H4 (cell line): ENCODE results near the gene KIF9. TPM values are rescaled to one million over a fixed set of nuclear protein-coding genes. Genes with fewer than 3 reads are reported as not detected.
"Not testable (repeated sequence)": the region's sequence is repeated elsewhere in the genome, so short reads cannot be mapped to it uniquely, and the experiment has no call there.

Experiments
- DNase-seq: peaks from one replicate; pipeline ENCODE4 v3.0.0-alpha.2; 2015; ENCODE audit warnings: low spot score
- total RNA-seq: library from RNA; depleted of rRNA; stranded (reverse); fragments of >200 nt; shearing (Covaris generic); gene quantifications from 2 replicates; pipeline ENCODE4 v1.2.3, GENCODE V29; 2014

The KIF9 gene
- total RNA-seq, 1 experiment from 2014 or later: 5.3 TPM

DNA sequence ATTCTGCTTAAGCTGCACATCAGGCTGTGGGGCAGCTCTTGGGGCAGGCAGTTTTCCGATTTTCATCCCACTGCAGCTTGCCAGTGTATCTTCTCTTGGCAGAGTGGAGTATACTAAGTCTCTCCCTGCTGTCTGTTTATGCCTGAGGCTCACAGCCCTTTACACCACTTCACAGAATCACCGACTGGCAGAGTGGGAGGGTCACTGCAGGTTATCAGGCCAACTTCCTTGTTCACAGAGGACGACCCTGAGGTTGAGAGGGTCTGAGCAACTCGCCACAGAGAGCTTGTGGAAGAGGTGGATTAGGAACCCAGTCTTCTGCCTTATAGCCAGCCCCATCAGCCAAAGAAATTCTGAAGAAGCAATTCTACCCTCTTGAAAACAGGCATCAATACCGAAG lies 30.9 kb downstream of the KIF9 start:
- DNase-seq: no peak

GRCh38 chr3:47251085-47251484 lies 31.5 kb downstream of the KIF9 start:
- DNase-seq: not testable (repeated sequence)

- no peak for DNase-seq
These were observed 32.1 kb downstream of the KIF9 start for GRCh38 chr3:47250309-47251060.

- DNase-seq: no peak
These were observed 35.2 kb downstream of the KIF9 start for GRCh38 chr3:47247131-47248064.

DNA sequence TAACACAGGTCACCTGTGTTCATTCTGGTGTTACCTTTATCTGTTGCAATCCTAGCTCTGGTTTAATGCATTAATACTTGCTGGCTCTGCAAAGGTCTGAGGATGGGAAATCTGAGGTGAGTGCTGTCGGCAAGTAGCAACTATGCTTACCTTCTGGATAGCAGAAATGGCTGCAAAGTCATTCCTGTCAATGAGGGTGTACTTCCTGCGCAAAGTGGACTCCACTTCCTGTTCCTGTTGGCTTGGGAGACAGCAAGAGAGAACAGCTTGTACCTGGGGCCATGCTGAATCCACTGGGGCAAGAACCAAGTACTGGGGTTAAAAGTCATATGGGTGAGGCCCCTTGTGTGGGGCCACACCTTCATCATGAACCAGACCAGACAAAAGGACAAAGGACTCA lies 37.3 kb downstream of the KIF9 start:
- DNase-seq: no peak

GRCh38 chr3:47244531-47245100 lies 38.0 kb downstream of the KIF9 start:
- no peak for DNase-seq

- DNase-seq: no peak
These were observed 39.0 kb downstream of the KIF9 start for GRCh38 chr3:47243419-47244147.

- DNase-seq: no peak
These were observed 42.7 kb downstream of the KIF9 start for GRCh38 chr3:47239929-47240328.

- no peak for DNase-seq
These were observed 44.6 kb downstream of the KIF9 start for GRCh38 chr3:47238017-47238416.

DNA sequence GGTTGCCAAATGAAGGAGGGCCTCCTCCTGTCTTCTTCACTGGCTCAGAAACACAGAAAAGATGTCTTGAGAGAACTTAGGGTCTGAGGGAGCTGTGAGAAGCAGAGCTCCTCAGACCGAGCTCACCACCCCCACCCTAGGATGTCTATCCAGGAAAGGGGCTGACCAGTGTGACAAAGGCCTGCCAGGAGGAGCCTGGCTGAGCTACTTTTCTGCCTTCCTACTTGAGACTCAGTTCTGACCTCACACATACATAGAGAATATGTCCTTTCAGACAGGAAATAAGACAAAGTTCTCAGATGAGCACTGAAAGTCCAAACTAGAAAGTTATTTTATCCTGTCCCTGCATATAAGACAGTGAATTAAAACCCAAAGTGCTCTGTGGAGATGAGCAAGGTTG lies 54.5 kb downstream of the KIF9 start:
- no peak for DNase-seq

GRCh38 chr3:47227678-47228077 lies 54.9 kb downstream of the KIF9 start:
- no peak for DNase-seq

- DNase-seq: no peak
These were observed 57.2 kb downstream of the KIF9 start for GRCh38 chr3:47225310-47225906.

GRCh38 chr3:47223755-47224154 lies 58.8 kb downstream of the KIF9 start:
- no peak for DNase-seq

DNA sequence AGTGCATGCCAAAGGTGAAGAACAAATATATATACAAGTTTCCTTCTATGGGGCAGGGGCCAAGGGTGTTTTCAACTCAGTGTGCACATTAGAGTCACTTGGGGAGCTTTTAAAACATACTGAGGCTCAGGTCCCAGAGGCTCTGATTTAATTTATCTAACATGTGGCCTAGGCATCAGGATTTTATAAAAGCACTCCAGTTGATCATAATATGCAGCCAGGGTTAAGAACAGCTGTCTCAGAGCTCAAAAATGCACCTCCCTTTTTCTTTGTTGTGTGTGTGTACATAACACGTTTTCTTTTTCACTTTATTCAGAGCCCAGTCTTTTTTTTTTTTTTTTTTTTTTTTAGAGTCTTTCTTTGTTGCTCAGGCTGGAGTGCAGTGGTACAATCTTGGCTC lies 60.8 kb downstream of the KIF9 start:
- no peak for DNase-seq

DNA sequence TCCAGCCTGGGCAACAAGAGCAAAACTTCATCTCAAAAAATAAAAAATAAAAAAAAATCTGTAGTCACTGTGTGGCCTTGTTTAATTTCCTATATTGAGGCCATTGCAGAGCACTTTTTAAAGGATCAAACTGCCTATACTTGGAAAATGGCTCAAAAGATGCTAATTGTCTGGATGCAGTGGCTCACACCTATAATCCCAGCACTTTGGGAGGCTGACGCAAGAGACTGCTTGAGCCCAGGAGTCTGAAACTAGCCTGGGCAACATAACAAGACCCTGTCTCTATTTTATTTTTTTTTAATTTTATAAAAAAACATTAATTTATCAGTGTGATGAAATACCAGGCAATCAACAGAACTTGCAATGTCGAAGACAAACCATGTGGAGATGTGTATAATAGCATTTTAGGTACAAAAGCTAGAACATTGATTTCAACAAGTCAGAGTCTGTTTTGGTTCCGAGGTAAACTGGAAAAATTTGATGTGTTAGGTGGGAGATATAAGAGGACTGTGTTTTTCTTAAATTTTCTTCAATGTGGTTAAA lies 71.7 kb downstream of the KIF9 start:
- no peak for DNase-seq

- not testable (repeated sequence) for DNase-seq
These were observed 76.6 kb downstream of the KIF9 start for GRCh38 chr3:47206022-47206421.

DNA sequence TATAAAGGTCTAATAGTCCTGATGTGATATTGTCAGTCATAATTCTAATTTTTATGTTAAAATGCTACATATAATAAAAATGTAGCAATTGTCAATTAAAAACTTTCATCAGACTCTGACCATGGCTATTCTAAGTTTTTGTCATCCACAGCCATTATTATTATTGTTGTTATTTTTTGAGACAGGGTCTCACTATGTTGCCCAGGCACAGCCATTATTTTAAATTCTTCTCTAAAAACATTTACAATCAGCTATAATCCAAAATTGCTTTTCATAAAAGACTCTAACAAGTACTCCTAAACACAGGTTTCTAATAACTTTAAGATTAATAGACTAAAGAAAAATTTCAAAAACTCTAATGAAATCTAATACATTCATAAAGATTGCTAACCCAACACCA lies 77.7 kb downstream of the KIF9 start:
- no peak for DNase-seq

DNA sequence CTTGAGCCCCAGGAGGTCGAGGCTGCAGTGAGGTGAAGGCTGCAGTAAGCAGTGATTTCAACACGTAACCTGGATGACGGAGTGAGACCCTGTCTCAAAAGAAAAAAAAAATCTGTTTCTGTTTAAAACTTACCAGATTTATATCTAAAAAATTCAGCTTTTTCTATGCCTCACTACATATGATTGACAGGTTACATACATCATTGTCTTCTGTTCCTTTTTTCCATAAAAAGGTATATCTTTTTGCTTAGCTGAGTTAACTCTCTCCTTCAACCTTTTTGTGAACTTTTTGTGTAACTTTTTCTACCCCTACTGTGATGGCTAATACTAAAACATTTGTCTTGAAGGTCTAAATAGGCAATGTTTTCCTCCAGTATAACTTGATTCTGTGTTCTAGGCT lies 80.1 kb downstream of the KIF9 start:
- no peak for DNase-seq

- no peak for DNase-seq
These were observed 85.3 kb downstream of the KIF9 start for GRCh38 chr3:47197287-47197686.

DNA sequence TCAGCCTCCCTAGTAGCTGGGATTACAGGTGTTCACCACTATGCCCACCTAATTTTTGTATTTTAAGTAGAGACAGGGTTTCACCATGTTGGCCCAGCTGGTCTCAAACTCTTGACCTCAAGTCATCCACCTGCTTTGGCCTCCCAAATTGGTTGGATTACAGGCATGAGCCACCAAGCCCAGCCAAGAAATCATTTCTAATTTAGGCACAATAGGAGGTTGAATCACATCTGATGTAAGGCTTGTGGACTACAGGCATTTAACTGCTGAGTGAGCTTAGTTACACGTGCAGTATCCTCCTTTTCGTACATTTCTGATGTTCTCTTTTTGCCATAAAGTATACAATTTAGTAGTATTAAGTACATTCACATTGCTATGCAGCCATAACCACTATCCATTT lies 87.6 kb downstream of the KIF9 start:
- DNase-seq: no peak
